ENCODE measurements around the gene FGG. TPM values are rescaled to one million over a fixed set of nuclear protein-coding genes. Genes with fewer than 3 reads are reported as not detected.
"Not testable (repeated sequence)": the region's sequence is repeated elsewhere in the genome, so short reads cannot be mapped to it uniquely, and the experiment has no call there.

FGG gene
- total RNA-seq, 2 donors from 2014 or later = not detected

DNA sequence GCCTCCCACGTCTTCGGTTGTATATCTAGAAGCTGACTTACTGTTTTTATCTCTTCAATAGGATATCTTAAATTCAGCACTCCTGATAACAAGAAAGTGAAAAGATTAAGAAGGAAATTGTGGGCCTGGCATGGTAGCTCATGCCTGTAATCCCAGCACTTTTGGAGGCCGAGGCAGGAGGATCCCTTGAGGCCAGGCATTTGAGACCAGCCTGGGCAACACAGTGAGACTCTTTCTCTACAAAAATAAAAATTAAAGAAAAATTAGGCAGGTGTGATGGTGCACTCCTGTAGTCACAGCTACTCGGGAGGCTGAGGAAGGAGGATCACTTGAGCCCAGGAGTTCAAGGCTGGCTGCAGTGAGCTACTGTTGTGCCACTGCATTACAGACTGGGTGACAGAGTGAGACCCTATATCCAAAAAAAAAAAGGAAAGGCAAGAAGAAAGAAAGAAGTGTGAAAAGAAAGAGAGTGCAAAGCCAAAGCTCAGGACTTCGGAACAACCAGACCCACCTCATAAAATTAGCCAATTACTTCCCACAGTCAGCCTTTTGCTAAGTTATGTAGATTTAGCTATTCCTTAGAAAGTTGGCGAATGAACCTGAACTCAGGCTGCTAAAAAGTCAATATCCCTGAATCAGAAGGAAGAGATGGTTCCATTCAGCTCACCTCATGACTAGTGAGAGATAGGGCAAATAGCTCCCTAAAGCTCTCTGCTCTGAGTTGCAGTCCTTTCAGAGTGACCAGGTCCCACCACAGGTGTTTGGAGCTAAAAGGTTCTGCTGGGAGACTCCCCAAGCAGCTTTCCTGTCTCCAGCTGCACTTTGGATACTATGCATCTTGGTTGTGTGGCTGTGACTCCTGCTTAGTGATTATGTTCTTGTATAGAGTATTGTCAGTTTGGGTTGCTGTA is 9.2 kb downstream of the FGG start:
- no peaks in the 10 kb centered on the region for H3K4me1 Mint-ChIP-seq
- no peak for ATAC-seq (replicated peaks)
- peaks cover 35% of the 10 kb centered on the region for H3K27me3 Mint-ChIP-seq
- no peaks in the 10 kb centered on the region for H3K9me3 Mint-ChIP-seq
- no peak overlapping the region for H3K27ac Mint-ChIP-seq
- no peak overlapping the region for H3K4me3 Mint-ChIP-seq
- no peaks in the 10 kb centered on the region for H3K36me3 Mint-ChIP-seq (ENCODE audit: low read depth)

DNA sequence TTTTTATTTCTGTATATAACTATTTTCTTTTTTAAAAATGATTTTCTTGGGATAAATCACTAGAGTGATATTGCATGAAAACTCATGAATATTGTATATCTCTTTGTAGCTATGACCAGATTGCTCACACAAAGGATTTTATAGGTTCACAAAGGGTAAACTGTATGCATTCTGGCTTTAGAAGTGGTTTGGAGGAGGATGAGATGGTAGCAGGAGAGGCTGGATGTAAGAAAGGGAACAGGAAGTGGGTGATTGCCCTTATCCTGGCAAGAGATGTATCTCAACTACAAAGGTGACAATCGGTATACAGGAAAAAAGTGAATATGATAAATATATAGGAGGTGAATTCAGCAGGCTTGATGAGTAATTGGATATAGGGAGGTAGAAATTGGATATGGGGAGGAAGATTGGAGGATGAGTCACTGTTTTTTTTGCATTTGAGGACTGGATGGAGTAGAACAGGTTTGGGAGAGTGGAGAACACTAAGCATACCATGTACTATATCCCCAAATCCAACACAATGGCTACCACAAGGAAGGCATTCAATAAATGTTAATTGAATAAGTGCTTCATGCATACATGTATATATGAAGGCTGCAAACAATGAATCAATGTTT is 9.9 kb downstream of the FGG start:
- Mint-ChIP-seq H3K4me1 (no peaks in the 10 kb centered on the region), H3K27me3 (peaks cover 36% of the 10 kb centered on the region), H3K27ac (no peak overlapping the region), H3K36me3 (ENCODE audit: low read depth) (no peaks in the 10 kb centered on the region), H3K9me3 (no peaks in the 10 kb centered on the region), H3K4me3 (no peak overlapping the region)
- no peak for ATAC-seq (replicated peaks)

DNA sequence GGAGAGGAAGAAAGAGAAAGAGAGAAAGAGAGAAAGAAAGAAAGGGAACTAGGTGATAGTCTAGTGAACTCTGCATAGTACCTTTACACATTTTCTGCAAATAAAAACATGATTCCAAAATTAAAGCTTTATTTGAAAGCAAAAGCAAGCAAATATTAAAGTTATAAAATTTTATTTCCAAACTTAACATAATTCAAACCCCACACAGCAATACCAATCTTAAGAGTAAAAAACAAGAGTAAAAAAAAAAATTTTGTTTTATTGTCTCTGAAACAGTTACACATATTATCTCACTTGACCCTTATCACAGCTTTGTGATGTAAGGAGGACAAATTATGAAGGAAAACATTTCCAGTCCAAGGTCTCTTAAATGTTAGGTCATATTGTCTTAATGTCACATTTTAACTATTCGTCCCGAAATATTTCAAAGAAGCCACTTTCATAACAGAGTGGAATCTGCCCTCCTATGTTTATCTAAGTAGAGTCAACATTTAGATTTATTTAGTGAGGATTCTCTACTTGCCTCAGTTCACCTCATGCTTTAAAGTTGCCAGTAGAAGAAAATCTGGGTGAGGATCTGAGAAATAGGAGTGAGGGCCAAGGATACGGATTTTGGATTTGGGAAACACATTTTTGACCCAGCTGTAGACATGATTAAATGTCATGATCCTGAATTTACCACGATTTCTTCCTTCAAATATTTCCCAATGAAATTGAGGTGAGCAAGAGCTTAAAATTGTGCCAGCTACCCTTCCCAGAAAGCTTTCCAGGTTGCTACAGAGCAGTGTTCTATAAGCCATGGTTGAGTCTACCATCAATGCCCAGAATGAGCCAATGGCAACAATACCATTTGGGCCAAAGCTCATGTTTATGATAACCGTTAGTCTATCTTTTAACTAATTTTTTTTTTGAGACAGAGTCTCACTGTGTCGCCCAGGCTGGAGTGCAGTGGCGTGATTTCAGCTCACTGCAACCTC is 14.4 kb downstream of the FGG start:
- Mint-ChIP-seq H3K27me3 (peaks cover 33% of the 10 kb centered on the region), H3K9me3 (no peaks in the 10 kb centered on the region), H3K4me1 (no peaks in the 10 kb centered on the region), H3K27ac (no peak overlapping the region), H3K36me3 (ENCODE audit: low read depth) (no peaks in the 10 kb centered on the region), H3K4me3 (no peak overlapping the region)
- no peak for ATAC-seq (replicated peaks)

DNA sequence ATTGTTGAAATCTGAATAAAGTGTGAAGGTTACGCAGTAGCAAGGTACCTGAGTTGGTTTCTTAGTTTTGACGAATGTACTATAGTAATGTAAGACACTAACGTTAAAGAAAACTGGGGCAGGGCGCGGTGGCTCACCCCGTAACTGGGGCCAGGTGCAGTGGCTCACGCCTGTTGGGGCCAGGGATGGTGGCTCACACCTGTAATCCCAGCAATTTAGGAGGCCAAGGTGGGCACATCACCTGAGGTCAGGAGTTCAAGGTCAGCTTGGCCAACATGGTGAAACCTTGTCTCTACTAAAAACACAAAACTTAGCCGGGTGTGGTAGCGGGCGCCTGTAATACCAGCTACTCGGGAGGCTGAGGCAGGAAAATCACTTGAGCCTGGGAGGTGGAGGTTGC is 15.2 kb downstream of the FGG start:
- not testable (repeated sequence) for H3K9me3 Mint-ChIP-seq; H3K4me3 Mint-ChIP-seq; ATAC-seq (replicated peaks); H3K36me3 Mint-ChIP-seq (ENCODE audit: low read depth); H3K4me1 Mint-ChIP-seq; H3K27ac Mint-ChIP-seq
- H3K27me3 Mint-ChIP-seq = peaks cover 27% of the 10 kb centered on the region

DNA sequence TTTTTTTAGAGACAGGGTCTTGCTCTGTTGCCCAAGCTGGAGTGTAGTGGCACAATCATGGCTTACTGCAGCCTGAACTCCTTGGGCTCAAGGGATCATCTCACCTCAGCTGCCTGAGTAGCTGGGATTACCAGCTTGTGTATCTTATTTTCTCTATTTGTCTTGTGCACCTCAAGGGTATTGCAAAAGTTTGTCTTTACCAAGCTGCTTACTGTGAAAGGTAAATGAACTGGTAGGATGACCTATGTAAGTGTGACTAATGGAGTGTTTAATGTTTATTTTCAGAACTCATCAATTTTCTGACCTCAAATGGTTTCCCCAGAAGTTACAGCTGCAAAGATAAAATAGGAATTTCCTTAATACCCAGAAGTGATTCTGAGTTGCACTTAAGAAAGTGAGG is 16.6 kb downstream of the FGG start:
- no peaks in the 10 kb centered on the region for H3K9me3 Mint-ChIP-seq
- no peak overlapping the region for H3K4me3 Mint-ChIP-seq
- no peak for ATAC-seq (replicated peaks)
- H3K4me1 Mint-ChIP-seq = no peaks in the 10 kb centered on the region
- peaks cover 24% of the 10 kb centered on the region for H3K27me3 Mint-ChIP-seq
- H3K36me3 Mint-ChIP-seq (ENCODE audit: low read depth) = no peaks in the 10 kb centered on the region
- H3K27ac Mint-ChIP-seq = no peak overlapping the region

DNA sequence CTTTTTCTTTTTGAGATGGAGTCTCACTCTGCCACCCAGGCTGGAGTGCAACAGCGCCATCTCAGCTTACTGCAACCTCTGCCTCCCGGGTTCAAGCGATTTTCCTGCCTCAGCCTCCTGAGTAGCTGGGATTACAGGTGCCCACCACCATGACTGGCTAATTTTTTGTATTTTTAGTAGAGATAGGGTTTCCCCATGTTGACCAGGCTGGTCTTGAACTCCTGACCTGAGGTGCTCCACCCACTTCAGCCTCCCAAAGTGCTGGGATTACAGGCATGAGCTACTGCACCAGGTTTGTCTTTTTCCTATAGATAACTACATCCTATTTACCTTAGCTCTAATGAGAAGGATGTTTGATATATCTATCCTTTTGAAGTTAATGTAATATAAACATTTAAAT is 18.1 kb downstream of the FGG start:
- not testable (repeated sequence) for H3K4me3 Mint-ChIP-seq; ATAC-seq (replicated peaks); H3K27ac Mint-ChIP-seq; H3K4me1 Mint-ChIP-seq; H3K36me3 Mint-ChIP-seq (ENCODE audit: low read depth); H3K9me3 Mint-ChIP-seq
- H3K27me3 Mint-ChIP-seq = peaks cover 29% of the 10 kb centered on the region

DNA sequence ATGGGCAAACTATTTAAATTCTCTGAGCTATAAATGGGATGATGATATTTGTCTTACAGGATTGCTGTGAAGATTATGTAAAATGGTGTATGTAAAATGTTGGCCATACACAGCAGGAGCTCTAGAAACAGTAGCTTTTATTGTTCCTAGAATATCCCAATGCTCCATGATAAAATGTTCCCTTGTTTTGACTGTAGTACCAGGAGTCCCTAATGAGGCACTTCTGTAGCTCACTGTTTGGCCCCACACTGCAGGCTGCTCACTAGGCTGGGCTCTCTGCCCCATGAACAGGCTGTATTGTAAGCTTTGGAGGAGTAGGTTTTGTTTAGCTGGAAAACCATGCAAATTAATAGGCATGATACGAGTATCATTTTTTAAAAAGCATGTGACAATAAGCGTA is 18.6 kb downstream of the FGG start:
- no peak for ATAC-seq (replicated peaks)
- no peaks in the 10 kb centered on the region for H3K4me1 Mint-ChIP-seq
- no peak overlapping the region for H3K27ac Mint-ChIP-seq
- H3K36me3 Mint-ChIP-seq (ENCODE audit: low read depth) = no peaks in the 10 kb centered on the region
- H3K27me3 Mint-ChIP-seq = peaks cover 29% of the 10 kb centered on the region
- no peaks in the 10 kb centered on the region for H3K9me3 Mint-ChIP-seq
- no peak overlapping the region for H3K4me3 Mint-ChIP-seq

DNA sequence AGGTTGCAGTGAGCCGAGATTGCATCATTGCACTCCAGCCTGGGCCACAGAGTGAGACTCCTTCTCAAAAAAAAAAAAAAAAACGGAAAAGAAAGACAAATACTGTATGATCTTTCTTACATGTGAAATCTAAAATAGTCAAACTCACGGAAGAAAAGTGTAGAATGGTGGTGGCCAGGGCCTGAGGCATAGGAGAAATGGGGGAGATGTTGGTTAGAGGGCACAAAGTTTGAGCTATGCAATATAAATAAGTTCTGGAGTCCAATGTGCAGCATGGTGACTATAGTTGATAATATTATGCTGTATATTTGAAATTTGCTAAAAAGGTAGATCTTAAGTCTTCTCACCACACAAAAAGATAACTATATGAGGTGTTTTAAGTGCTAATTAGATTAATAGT is 20.6 kb downstream of the FGG start:
- no peak for ATAC-seq (replicated peaks)
- H3K9me3 Mint-ChIP-seq = no peaks in the 10 kb centered on the region
- no peak overlapping the region for H3K4me3 Mint-ChIP-seq
- H3K27me3 Mint-ChIP-seq = peaks cover 28% of the 10 kb centered on the region
- no peaks in the 10 kb centered on the region for H3K36me3 Mint-ChIP-seq (ENCODE audit: low read depth)
- H3K4me1 Mint-ChIP-seq = no peaks in the 10 kb centered on the region
- H3K27ac Mint-ChIP-seq = no peak overlapping the region

DNA sequence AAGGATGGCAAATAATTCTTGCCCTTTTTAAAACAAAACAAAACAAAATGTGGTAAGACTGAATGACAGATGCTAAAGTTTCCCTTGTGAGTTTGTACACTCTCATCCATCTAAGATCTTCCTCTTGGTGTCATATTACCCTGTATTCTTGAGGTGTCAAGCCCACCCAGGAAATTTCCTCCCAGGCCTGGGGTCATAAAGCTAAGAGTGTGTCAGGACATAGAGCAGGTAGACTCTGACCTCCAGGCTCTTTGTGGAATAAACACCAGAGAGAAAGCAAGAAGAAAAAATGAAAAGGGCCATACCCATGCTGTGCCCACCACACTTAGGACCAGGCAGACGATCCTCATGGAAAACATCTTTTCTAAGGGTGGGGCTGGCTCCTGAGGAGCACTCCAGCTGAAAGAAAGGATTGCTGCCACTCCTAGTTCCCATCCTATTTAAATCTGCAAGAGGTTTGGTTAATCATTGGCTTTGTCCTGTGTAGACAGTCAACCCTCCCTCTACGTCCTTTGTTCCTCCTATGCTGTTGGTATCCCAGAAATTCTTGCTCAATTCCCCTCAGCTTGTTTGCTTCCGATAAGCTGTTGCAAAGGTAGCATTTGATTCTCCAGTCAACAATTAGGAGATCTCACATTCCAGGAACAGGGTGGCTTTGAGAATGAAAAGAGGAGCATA is 22.0 kb downstream of the FGG start, which contains the start of gene FGA:
FGA (minus strand) TSS at position 414 of the 678 bp plus-strand sequence; CDS start at position 359, 55 bp downstream.
- H3K27ac Mint-ChIP-seq = no peak within 1 kb of the TSS
- no peaks in the 10 kb centered on the region for H3K4me1 Mint-ChIP-seq
- H3K27me3 Mint-ChIP-seq = peaks cover 25% of the 10 kb centered on the region
- H3K4me3 Mint-ChIP-seq = no peak within 1 kb of the TSS
- no peak for ATAC-seq (replicated peaks)
- H3K9me3 Mint-ChIP-seq = no peaks in the 10 kb centered on the region
- H3K36me3 Mint-ChIP-seq (ENCODE audit: low read depth) = no peaks in the 10 kb centered on the region

DNA sequence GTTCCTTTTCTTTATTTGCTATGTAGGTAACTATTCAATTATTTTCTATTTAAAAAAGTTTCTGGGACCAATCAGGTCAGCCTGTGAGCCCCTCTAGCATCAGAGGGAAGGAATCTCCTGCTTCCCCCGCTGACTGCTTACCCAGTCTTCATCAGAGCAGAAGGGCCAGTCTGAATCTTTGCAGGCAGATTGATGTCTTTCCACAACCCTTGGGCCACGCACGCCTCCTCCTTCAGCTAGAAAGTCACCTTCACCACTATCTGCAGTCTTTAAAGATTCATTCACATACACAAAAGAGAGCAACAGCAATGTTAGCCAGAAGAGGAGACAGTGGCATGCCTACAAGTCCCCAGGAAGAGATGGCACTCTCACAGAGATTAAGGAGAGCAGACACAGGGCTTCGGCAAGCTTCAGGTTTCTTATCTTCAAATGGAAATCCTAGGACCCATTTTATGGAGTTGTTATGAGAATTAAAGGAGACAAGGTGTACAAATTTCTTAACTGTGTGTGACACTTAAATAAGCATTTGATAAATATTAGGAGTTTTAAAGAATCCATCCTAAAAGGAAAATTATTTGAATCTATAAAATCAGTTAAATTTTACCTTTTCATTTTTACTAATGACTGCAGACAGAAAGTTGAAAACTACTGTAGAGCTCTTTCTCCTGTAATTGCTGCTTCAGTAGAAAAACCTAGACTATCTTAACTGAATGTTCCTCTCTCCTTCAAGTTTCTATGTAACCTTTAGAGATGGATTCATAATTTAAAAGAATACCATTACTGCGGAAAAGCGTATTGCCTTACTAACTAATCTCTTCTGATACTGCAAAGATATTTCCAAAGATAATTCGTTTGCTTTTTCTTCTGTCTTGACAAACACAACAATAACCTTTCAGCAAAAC is 22.9 kb downstream of the FGG start:
- Mint-ChIP-seq H3K27ac (no peak overlapping the region), H3K4me3 (no peak overlapping the region), H3K36me3 (ENCODE audit: low read depth) (no peaks in the 10 kb centered on the region), H3K27me3 (peaks cover 31% of the 10 kb centered on the region), H3K9me3 (no peaks in the 10 kb centered on the region), H3K4me1 (no peaks in the 10 kb centered on the region)
- ATAC-seq (replicated peaks) = no peak

DNA sequence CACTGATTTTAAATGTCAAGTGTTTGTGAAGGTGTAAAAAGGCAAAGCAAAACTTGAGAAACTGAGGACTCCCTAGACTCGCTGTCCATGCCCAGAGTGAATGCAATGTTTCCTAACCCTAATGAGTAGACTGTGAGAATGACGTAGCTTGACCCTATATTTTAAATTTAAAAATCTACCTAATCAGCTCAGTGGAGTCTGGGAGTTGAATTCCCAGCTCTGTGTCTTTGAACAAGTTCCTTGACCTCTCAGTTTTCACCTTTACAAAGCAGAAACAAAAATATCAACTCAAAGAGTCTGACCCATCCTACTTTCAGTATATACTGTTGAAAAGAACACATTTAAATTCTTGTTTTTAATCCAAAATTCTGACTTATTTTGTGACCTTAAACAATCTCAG is 24.3 kb downstream of the FGG start:
- H3K27me3 Mint-ChIP-seq = peaks cover 25% of the 10 kb centered on the region
- no peaks in the 10 kb centered on the region for H3K36me3 Mint-ChIP-seq (ENCODE audit: low read depth)
- no peak for ATAC-seq (replicated peaks)
- H3K4me1 Mint-ChIP-seq = no peaks in the 10 kb centered on the region
- H3K27ac Mint-ChIP-seq = no peak overlapping the region
- no peak overlapping the region for H3K4me3 Mint-ChIP-seq
- H3K9me3 Mint-ChIP-seq = no peaks in the 10 kb centered on the region

DNA sequence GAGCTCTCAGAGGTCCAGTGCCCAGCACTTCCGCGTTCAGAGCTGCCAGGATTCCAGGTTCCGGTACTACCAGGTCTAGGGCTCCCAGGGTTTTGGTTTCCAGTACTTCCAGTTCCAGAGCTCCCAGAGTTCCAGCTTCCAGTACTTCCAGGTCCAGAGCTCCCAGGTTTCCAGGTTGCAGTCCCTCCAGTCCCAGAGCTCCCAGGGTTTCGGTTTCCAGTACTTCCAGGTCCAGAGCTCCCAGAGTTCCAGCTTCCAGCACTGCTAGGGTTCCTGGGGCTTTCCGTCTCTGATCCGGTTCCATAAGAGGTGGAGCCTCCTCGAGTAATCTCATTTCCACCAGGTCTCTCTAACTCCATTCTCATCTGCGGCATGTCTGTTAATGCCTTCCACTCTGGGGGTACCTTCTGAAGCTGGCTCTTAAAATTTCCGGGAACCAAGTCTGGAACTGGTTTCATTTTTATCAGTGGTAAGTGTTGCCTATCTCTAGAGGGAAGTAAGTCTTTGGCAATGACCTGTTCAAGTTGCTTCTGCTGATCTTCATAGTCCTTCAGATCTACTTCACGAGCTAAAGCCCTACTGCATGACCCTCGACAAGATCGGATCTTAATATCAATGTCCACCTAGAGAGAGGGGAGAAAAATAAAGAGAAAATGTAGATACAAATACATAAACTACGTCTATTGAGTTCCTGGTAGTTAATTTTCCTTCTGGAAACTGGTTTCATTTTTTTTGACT is 26.0 kb downstream of the FGG start:
- H3K4me3 Mint-ChIP-seq = no peak overlapping the region
- no peak overlapping the region for H3K27ac Mint-ChIP-seq

More for the DNA sequence above, 26.0 kb downstream of the FGG start:
- ATAC-seq (replicated peaks) = no peak
- no peaks in the 10 kb centered on the region for H3K4me1 Mint-ChIP-seq
- H3K27me3 Mint-ChIP-seq = peaks cover 29% of the 10 kb centered on the region
- no peaks in the 10 kb centered on the region for H3K9me3 Mint-ChIP-seq
- no peaks in the 10 kb centered on the region for H3K36me3 Mint-ChIP-seq (ENCODE audit: low read depth)

Data from activated T-helper 17 cell treated with anti-CD3 and anti-CD28 coated beads, Interleukin-2, amount 50 U/mL, for 72 hours (primary cell).